K562 treated with DMSO at 1 percent for 24 hours (cell line): ENCODE results near the gene NBPF6. TPM values are rescaled to one million over a fixed set of nuclear protein-coding genes. Genes with fewer than 3 reads are reported as not detected.

Experiments
- total RNA-seq: library from RNA; unstranded; fragments of 300-600 nt; gene quantifications from 2 replicates; pipeline ENCODE4 v1.2.3, GENCODE V29; 2022; ENCODE audit warnings: low read depth; ENCODE audit not compliant: insufficient read depth

Gene NBPF6
- total RNA-seq = 7.0 and 7.8 TPM in 2 replicates

GRCh38 chr1:108450043-108450442 is at the start of gene NBPF6:
TSS of gene NBPF6 (plus strand) at chr1:108450343. CDS start at chr1:108450602, 259 bp downstream.

Other genes starting within 250 kb of the NBPF6 start
- gene SLC25A24, start 250.0 kb upstream of the NBPF6 start, total RNA-seq = 14.9 and 16.3 TPM in 2 replicates
- 6.0 and 7.4 TPM in 2 replicates for gene NBPF4, start 206.3 kb upstream of the NBPF6 start, total RNA-seq
- gene EEIG2, start 109.8 kb downstream of the NBPF6 start, total RNA-seq = 8.5 and 10.4 TPM in 2 replicates
- gene HENMT1, start 210.8 kb downstream of the NBPF6 start, total RNA-seq = not detected in 2 replicates
- 24.4 and 25.8 TPM in 2 replicates for gene PRPF38B, start 242.0 kb downstream of the NBPF6 start, total RNA-seq